22Rv1 (cell line): ENCODE data around the gene CYGB.

Experiments used
- H3K27ac ChIP-seq: fragments of 450-650 bp; 2 replicates; pipeline ENCODE4 v1.5.1; 2017
- ZFX ChIP-seq: fragments of 450-650 bp; IDR thresholded peaks from 2 replicates; pipeline ENCODE4 v1.6.1; 2017; ENCODE audit warnings: antibody characterized with exemption, borderline replicate concordance
- TF ChIP-seq, protein P1 (sequence below): fragments of 450-650 bp; IDR thresholded peaks from 2 replicates; pipeline ENCODE4 v1.5.1; 2017; ENCODE audit warnings: mild to moderate bottlenecking

CYGB gene

DNA sequence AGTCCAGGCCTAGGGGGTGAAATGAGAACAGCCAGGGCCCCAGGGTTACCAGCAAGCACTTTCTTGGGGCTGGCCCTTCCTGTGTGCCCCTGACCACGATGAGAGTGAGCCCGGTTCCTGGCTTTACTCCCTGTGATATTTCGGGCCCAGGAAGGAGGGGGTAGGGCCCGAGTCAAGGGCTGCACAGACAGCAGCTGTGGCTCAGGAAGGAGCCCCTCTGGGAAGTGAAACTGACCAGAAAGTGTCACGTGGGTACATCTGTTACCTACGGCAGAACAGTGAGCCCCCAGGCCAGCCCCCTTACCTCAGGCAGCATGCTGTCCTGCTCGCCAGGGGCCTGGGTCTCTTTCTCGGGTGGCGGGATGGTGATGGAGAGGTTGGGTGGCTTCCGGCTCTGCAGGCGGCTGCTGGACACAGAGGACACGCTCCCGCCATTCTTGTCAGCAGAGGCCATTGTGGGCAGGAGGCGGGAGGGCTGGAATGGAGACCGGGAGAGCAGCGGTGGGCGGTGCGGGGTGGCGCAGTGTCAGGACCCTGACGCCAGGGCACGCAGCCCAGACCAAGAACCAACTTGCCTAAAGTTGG lies 56.3 kb downstream of the CYGB start:
- no peak overlapping the region for H3K27ac ChIP-seq
- TF ChIP-seq ZFX = no peak
- TF ChIP-seq, protein P1, sequence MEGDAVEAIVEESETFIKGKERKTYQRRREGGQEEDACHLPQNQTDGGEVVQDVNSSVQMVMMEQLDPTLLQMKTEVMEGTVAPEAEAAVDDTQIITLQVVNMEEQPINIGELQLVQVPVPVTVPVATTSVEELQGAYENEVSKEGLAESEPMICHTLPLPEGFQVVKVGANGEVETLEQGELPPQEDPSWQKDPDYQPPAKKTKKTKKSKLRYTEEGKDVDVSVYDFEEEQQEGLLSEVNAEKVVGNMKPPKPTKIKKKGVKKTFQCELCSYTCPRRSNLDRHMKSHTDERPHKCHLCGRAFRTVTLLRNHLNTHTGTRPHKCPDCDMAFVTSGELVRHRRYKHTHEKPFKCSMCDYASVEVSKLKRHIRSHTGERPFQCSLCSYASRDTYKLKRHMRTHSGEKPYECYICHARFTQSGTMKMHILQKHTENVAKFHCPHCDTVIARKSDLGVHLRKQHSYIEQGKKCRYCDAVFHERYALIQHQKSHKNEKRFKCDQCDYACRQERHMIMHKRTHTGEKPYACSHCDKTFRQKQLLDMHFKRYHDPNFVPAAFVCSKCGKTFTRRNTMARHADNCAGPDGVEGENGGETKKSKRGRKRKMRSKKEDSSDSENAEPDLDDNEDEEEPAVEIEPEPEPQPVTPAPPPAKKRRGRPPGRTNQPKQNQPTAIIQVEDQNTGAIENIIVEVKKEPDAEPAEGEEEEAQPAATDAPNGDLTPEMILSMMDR = no peak

DNA sequence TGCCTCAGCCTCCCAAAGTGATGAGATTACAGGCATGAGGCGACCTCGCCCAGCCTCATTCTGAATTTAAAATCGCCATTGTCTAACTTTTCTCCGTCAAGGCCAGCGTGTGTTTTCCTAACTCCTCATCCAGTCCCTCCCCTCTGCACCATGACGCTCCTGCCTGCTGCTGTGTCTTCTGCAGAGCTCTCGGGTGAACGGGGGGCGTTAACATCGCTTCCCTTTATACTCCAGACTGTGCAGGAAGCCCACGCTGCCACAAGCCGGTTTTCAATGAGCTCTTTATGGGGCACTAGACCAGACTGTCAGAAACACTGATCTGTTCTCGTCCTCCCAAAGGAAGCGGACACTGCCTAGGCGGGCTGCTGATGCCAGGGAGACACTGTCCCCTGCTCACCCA lies 56.9 kb downstream of the CYGB start:
- TF ChIP-seq ZFX = no peak
- TF ChIP-seq, protein P1 = no peak
- no peak overlapping the region for H3K27ac ChIP-seq

DNA sequence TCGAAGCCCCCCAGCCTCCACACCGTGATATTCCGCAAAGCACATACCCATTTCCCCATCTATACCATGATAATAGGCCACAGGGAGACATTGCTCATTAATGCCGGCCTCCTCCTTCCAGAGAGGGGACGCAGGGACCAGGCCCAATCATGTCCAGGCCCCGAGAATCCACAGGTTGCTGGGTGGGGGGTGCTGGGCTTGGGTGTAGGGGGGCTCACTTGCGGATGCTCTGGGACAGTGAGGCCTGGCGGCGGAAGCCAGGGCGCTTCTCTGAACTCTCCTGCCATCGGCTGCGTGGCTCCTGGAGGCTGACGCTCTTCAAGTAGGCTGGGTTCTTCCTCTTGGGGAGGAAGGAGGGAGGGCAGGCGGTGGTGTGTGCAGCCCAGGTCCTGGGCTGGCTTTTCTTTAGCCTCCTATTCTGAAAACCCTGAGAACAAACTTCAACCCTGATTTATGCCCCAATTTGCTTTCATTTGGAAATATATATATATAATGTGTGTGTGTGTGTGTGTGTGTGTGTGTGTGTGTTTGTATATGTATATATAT lies 57.9 kb downstream of the CYGB start:
- H3K27ac ChIP-seq = no peak overlapping the region
- TF ChIP-seq, protein P1 = no peak
- TF ChIP-seq ZFX = no peak

- no peak for TF ChIP-seq ZFX
- H3K27ac ChIP-seq = no peak overlapping the region
Measured at GRCh38 chr17:76478730-76479514, 58.6 kb downstream of the CYGB start.

GRCh38 chr17:76478097-76478496 lies 59.4 kb downstream of the CYGB start:
- no peak overlapping the region for H3K27ac ChIP-seq
- TF ChIP-seq ZFX = no peak
- TF ChIP-seq, protein P1 = no peak

- TF ChIP-seq, protein P1 = no peak
- no peak for TF ChIP-seq ZFX
- H3K27ac ChIP-seq = no peak overlapping the region
Measured at GRCh38 chr17:76477576-76477975, 59.9 kb downstream of the CYGB start.
